Measurements from ENCODE around the gene CD300A.

CD300A gene

GRCh38 chr17:74450231-74450630 is 16.2 kb upstream of the CD300A start:
- DNase-seq (ENCODE audit: extremely low read depth, insufficient read length), result no peak
- Histone ChIP-seq H3K27me3 (replicated peaks; ENCODE audit: control insufficient read depth, insufficient read depth, low read length) (no peaks in the 10 kb centered on the region; the same call in 1 of the 2 replicates), H3K36me3 (ENCODE audit: control insufficient read depth, insufficient read depth, low read length) (no peaks in the 10 kb centered on the region), H3K4me3 (replicated peaks; ENCODE audit: low read depth, low read length) (no peak overlapping the region)
- no peak for TF ChIP-seq CTCF (IDR thresholded peaks at IDR 0.05; ENCODE audit: insufficient read depth, low read length, poor library complexity, severe bottlenecking)

- no peak for TF ChIP-seq CTCF (IDR thresholded peaks at IDR 0.05; ENCODE audit: insufficient read depth, low read length, poor library complexity, severe bottlenecking)
- Histone ChIP-seq H3K4me3 (replicated peaks; ENCODE audit: low read depth, low read length) (no peak overlapping the region), H3K36me3 (ENCODE audit: control insufficient read depth, insufficient read depth, low read length) (no peaks in the 10 kb centered on the region), H3K27me3 (replicated peaks; ENCODE audit: control insufficient read depth, insufficient read depth, low read length) (no peaks in the 10 kb centered on the region)
- no peak for DNase-seq (ENCODE audit: extremely low read depth, insufficient read length)
Observed at GRCh38 chr17:74450925-74451403, 15.5 kb upstream of the CD300A start.

GRCh38 chr17:74451557-74451956 is 14.9 kb upstream of the CD300A start:
- no peak for TF ChIP-seq CTCF (IDR thresholded peaks at IDR 0.05; ENCODE audit: insufficient read depth, low read length, poor library complexity, severe bottlenecking)
- H3K4me3 ChIP-seq (replicated peaks; ENCODE audit: low read depth, low read length), result no peak overlapping the region
- H3K27me3 ChIP-seq (replicated peaks; ENCODE audit: control insufficient read depth, insufficient read depth, low read length), result no peaks in the 10 kb centered on the region
- DNase-seq (ENCODE audit: extremely low read depth, insufficient read length), result no peak
- H3K36me3 ChIP-seq (ENCODE audit: control insufficient read depth, insufficient read depth, low read length), result no peaks in the 10 kb centered on the region

GRCh38 chr17:74452033-74452840 is 14.2 kb upstream of the CD300A start:
- Histone ChIP-seq H3K36me3 (ENCODE audit: control insufficient read depth, insufficient read depth, low read length) (no peaks in the 10 kb centered on the region), H3K4me3 (replicated peaks; ENCODE audit: low read depth, low read length) (no peak overlapping the region), H3K27me3 (replicated peaks; ENCODE audit: control insufficient read depth, insufficient read depth, low read length) (no peaks in the 10 kb centered on the region)
- no peak for DNase-seq (ENCODE audit: extremely low read depth, insufficient read length)
- TF ChIP-seq CTCF (IDR thresholded peaks at IDR 0.05; ENCODE audit: insufficient read depth, low read length, poor library complexity, severe bottlenecking), result no peak

GRCh38 chr17:74452841-74453661 is 13.4 kb upstream of the CD300A start:
- no peak for DNase-seq (ENCODE audit: extremely low read depth, insufficient read length)
- Histone ChIP-seq H3K36me3 (ENCODE audit: control insufficient read depth, insufficient read depth, low read length) (no peaks in the 10 kb centered on the region), H3K4me3 (replicated peaks; ENCODE audit: low read depth, low read length) (no peak overlapping the region), H3K27me3 (replicated peaks; ENCODE audit: control insufficient read depth, insufficient read depth, low read length) (no peaks in the 10 kb centered on the region)
- TF ChIP-seq CTCF (IDR thresholded peaks at IDR 0.05; ENCODE audit: insufficient read depth, low read length, poor library complexity, severe bottlenecking), result no peak
